NOMO-1 treated with DMSO at 0.1 percent for 48 hours (cell line): Measurements from ENCODE around the gene MEGF11.

Experiments used
- DNase-seq: peaks from one replicate; lab custom pipeline; 2025; ENCODE audit not compliant: unreplicated experiment; lab: John Stamatoyannopoulos, UW

Gene MEGF11

GRCh38 chr15:66253418-66254088 is at the start of gene MEGF11:
Gene MEGF11, minus strand, starts transcription at chr15:66253750. Its CDS starts 125,347 bp downstream, at chr15:66128403.
- DNase-seq = peak; percentile 10

DNA sequence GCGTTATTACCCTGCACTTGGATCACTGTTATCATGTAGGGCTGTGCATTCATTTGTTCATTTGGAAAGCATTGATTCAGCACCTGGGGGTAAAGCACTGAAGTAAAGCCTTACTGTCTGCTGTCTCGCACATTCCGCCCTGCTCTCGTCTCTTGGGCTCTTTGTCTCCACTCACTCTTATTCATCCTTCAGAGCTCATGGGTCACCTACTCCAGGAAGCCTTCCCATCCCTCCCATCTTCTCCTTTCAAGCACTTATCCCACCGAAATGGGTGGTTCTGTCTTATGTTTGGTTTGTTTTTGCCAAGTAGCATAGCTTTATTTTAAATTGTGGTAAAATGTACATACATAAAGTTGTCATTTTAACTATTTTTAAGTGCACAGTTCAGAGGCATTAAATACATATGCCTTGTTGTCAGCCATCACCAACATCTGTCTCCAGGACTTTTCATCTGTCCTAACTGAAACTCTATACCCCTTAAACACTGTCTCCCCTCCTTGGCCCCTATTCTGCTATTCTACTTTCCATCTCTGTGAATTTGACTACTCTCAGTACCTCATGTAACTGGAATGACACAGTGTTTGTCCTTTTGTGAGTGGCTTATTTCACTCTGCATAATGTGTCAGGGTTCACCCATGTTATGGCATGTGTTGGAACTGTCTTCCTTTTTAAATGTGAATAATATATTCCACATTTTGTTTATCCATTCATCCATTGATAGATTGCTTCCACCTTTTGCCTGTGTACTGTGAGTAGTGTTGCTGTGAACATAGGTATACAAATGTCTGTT is 49.1 kb upstream of the MEGF11 start:
- no peak for DNase-seq

GRCh38 chr15:66298803-66299251 is 45.3 kb upstream of the MEGF11 start:
- DNase-seq = no peak

DNA sequence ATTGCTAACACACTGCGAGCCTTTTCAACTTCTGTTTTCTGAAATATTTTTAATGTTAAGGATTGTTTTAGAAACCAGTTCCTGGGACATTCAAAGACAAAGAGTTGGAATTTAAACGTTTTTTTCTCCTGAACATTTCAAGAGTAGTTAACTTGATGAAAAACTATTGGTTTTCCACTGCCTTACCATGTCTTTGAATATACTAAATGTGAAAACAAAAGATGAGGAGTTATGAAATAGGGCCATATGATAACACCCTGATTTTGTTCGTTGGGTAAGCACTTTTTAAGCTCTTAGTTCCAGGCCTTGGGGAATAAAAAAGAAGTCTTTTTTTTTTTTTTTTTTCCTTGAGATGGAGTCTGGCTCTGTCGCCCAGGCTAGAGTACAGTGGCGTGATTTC is 42.6 kb upstream of the MEGF11 start:
- DNase-seq = no peak

GRCh38 chr15:66294932-66295235 is 41.3 kb upstream of the MEGF11 start:
- DNase-seq = no peak

- peak; percentile 44 for DNase-seq
Observed at GRCh38 chr15:66294157-66294931, 40.8 kb upstream of the MEGF11 start.

DNA sequence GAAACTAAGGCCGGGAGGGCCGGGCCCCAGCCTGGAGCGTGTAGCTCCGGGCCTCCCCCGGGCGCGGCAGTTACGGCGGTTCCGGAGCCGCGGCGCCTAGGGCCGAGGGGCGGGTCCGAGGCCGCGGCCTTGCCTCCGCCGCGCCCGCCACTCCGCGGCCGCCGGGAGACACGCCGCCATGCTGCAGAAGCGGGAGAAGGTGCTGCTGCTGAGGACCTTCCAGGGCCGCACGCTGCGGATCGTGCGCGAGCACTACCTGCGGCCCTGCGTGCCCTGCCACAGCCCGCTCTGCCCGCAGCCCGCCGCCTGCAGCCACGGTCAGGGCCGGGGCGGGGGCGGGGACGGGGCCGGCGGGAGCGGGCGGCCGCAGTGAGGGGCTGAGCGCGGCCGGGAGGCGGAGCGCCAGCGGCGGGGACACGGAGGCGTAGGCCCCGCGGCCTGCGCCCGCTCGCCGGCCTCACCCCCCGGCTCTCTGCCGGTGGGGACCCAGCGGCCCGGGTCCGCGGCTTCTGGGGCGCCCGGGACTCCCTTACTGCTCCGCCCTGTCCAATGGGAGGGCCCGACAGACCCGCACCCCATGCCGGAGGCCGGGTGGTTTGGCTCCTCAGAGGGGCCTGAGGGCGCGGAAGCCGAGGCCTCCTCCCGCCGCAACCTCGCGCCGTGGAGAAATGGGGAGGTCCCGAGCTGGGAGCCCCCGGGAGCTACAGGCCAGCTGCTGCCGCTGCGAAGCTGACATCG is 40.0 kb upstream of the MEGF11 start, which contains the start of gene DIS3L:
Gene DIS3L, plus strand, starts transcription at position 150 of the 738 bp plus-strand sequence. Its CDS starts 29 bp downstream, at position 179.
- DNase-seq = peak; percentile 56

- DNase-seq = peak; percentile 6
Observed at GRCh38 chr15:66292571-66293418, 39.2 kb upstream of the MEGF11 start.

- DNase-seq = no peak
Observed at GRCh38 chr15:66291816-66292570, 38.4 kb upstream of the MEGF11 start.

- no peak for DNase-seq
Observed at GRCh38 chr15:66290518-66290917, 37.0 kb upstream of the MEGF11 start.

- DNase-seq = no peak
Observed at GRCh38 chr15:66290007-66290406, 36.5 kb upstream of the MEGF11 start.

- DNase-seq = no peak
Observed at GRCh38 chr15:66288551-66289185, 35.1 kb upstream of the MEGF11 start.

GRCh38 chr15:66288093-66288492 is 34.5 kb upstream of the MEGF11 start:
- DNase-seq = no peak

DNA sequence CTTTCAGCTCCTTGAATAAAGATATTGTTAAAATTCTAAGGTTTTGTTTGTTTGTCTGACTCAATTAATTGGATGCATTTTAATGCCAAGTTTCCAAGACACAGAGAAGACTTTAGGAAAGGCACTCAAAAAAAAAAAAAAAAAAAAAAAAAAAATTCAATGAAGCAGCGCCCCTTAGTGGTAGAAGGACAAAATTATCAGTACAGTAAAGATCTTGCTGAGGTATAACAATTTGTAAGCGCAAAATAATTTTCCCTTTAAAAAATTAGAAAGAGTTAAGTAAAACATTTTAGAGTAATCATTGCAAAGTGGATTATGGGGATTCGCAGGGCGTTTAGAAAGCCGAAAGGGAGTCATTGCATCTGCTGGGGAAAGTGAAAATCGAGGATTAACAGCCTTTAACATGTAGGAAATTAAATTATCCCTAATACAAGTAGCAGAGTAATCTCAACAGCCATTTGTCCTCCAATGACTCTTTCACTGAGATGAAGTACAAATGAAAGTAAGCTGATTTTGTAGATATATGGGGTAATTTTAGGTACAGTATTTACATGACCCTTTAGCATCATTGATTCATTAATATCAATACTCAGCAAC is 34.0 kb upstream of the MEGF11 start:
- peak; percentile 24 for DNase-seq

DNA sequence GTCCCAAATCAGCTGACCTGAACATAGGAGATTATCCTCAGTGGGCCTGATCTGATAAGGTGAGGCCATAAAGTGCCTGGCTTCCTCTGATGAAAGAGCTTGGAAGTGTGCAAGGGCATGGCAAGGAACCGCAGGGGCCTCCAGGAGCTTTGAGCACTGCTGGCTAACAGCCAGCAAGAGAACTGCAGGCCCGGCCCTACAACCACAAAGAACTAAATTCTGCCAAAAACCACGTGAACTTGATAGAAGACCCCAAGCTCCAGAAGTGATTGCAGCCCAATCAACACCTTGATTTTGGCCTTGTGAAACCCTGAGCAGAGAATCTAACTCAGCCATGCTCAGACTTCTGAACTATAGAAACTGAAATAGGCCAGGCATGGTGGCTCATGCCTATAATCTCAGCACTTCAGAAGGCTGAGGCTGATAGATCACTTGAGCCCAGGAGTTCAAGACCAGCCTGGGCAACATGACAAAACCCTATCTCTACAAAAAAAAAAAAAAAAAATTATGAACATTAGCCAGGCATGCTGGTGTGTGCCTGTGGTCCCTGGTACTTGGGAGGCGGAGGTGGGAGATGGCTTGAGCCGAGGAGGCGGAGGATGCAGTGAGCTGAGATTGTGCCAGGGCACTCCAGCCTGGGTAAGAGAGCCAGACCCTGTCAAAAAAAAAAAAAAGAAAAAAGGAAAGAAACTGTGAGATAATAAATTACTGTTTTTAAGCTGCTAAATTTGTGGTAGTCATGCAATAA is 32.2 kb upstream of the MEGF11 start:
- DNase-seq = no peak

- DNase-seq = no peak
Observed at GRCh38 chr15:66284271-66284670, 30.7 kb upstream of the MEGF11 start.

DNA sequence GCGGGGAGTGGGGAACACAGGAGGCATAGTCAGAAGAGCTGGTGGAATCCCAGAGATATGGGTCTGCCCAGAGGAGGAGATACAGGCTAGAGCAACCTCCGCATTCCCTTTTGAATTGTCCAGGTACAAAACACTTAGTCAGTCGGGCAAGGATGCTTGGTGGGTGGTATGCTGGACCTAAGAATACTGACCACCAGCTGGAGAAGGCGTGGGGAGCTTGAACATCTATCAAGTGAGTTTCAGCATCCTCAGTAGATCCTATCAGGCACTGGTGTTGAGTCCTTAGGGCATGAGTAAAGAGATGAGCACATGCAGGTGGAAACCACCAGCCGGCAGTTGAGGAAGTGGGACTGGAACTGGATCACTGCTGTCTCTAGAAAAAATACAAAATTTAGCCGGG is 25.1 kb upstream of the MEGF11 start:
- DNase-seq = no peak

- no peak for DNase-seq
Observed at GRCh38 chr15:66278056-66278455, 24.5 kb upstream of the MEGF11 start.
